Astrocyte (in vitro differentiated cells and primary cell): ENCODE results near the gene FABP3.

Source experiments
- EZH2 ChIP-seq: IDR thresholded peaks from 2 replicates; pipeline ENCODE4 v1.6.1; 2012; ENCODE audit warnings: mild to moderate bottlenecking, low read length, inconsistent platforms; ENCODE audit not compliant: insufficient read depth
- TF ChIP-seq, protein P1 (sequence below): IDR thresholded peaks from 2 replicates; pipeline ENCODE4 v1.5.1; 2011; ENCODE audit warnings: low read depth, mild to moderate bottlenecking, inconsistent platforms, low read length, moderate library complexity; ENCODE audit not compliant: insufficient read depth

DNA sequence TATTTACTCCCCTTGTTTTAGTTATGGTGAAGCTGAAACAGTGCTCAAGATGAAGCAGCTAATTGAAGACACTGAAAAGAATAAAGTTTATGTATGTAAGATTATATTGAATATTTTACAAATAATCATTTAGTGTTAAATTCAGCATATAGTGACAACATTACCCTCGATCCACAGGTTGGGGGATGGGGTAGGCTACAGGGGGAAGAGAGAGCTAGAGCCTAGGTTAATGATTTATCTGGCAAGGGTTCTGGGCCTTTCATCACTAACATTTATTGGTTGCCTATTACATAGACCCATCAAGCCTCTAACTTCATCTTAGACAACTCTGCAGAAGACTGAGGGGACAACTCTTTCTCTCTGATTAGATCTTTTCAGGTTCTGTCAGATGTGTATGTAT, 54.7 kb downstream of the FABP3 start:
- TF ChIP-seq, protein P1, sequence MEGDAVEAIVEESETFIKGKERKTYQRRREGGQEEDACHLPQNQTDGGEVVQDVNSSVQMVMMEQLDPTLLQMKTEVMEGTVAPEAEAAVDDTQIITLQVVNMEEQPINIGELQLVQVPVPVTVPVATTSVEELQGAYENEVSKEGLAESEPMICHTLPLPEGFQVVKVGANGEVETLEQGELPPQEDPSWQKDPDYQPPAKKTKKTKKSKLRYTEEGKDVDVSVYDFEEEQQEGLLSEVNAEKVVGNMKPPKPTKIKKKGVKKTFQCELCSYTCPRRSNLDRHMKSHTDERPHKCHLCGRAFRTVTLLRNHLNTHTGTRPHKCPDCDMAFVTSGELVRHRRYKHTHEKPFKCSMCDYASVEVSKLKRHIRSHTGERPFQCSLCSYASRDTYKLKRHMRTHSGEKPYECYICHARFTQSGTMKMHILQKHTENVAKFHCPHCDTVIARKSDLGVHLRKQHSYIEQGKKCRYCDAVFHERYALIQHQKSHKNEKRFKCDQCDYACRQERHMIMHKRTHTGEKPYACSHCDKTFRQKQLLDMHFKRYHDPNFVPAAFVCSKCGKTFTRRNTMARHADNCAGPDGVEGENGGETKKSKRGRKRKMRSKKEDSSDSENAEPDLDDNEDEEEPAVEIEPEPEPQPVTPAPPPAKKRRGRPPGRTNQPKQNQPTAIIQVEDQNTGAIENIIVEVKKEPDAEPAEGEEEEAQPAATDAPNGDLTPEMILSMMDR: no peak
- TF ChIP-seq EZH2: no peak
